Measurements from ENCODE around the gene ZNF682.
A peak's percentile ranks its signal among the peaks of the same experiment; 100 is the strongest.
"Not testable (repeated sequence)": the region's sequence is repeated elsewhere in the genome, so short reads cannot be mapped to it uniquely, and the experiment has no call there.

ZNF682 gene

GRCh38 chr19:20005741-20006140 is 33.6 kb downstream of the ZNF682 start:
- Histone ChIP-seq H3K27me3 (ENCODE audit: control insufficient read depth, insufficient read depth, low read length) (no peaks in the 10 kb centered on the region), H3K4me1 (ENCODE audit: control insufficient read depth, insufficient read depth, low read length) (no peaks in the 10 kb centered on the region), H3K27ac (ENCODE audit: low read length) (no peak overlapping the region), H3K4me3 (ENCODE audit: low read length) (no peak overlapping the region), H3K36me3 (ENCODE audit: control insufficient read depth, insufficient read depth, low read length) (peaks cover 14% of the 10 kb centered on the region), H3K9me3 (ENCODE audit: control insufficient read depth, insufficient read depth, low read length) (peaks cover 8% of the 10 kb centered on the region)
- DNase-seq (ENCODE audit: low read depth, low spot score) = no peak
- WGBS (ENCODE audit: insufficient coverage, insufficient read length) = no CpG with 5 or more reads among the region's 2 CpGs

DNA sequence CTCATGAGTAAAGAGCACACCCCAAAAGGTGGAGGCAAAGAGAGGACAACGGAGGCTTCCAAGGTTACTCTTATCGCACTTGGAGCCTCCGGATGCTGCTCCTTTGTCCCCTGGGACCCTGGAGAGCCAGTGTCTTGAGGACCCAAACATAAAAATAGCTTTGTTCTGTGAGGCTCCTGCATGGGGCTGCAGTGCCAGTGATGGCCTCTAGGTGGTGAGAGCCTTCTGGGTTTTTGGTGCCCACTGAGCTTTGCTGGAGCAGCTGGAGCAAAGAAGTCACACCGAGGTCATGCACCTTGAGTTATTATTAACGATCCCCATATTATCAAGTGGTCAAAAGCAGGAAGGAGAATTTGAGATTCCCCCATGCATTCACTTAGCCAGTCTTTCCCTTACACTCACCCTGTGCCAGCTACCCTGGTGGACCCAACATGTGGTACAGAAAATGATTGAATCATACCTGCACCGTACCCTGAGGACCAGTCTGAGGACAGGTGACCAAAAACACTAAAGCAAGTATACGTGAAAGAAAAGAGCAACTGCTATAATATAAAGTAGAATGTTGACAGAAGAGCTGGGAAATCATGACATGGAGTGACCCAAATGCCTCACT is 41.5 kb downstream of the ZNF682 start:
- WGBS (ENCODE audit: insufficient coverage, insufficient read length) = no CpG with 5 or more reads among the region's 7 CpGs
- H3K27ac ChIP-seq (ENCODE audit: low read length) = no peak overlapping the region
- no peaks in the 10 kb centered on the region for H3K27me3 ChIP-seq (ENCODE audit: control insufficient read depth, insufficient read depth, low read length)
- no peaks in the 10 kb centered on the region for H3K9me3 ChIP-seq (ENCODE audit: control insufficient read depth, insufficient read depth, low read length)
- DNase-seq (ENCODE audit: low read depth, low spot score) = peak; percentile 54
- H3K4me1 ChIP-seq (ENCODE audit: control insufficient read depth, insufficient read depth, low read length) = no peaks in the 10 kb centered on the region
- no peak overlapping the region for H3K4me3 ChIP-seq (ENCODE audit: low read length)
- H3K36me3 ChIP-seq (ENCODE audit: control insufficient read depth, insufficient read depth, low read length) = no peaks in the 10 kb centered on the region

DNA sequence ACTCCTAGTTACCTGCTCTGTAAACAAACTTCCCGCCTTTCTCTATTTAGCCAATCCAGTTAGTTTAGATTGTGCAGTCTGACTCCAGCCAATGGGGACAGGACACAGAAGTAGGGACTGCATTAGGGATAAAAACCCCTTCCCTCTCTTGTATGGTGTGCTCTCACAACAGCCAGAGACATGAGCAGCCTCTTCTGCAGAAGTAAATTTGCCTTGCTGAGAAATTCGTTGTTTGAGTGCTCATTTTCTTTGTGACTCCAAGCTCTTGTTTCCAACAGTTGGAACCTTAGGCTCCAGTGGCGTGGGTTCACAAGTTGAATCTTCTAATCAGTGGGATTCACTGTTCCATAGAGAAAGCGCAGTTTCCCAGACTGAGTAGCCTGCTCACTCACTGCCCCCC is 72.4 kb downstream of the ZNF682 start:
- Histone ChIP-seq H3K27ac (ENCODE audit: low read length) (no peak overlapping the region), H3K4me1 (ENCODE audit: control insufficient read depth, insufficient read depth, low read length) (no peaks in the 10 kb centered on the region)
- no CpG with 5 or more reads among the region's 4 CpGs for WGBS (ENCODE audit: insufficient coverage, insufficient read length)

GRCh38 chr19:19966126-19966525 is 73.2 kb downstream of the ZNF682 start:
- not testable (repeated sequence) for DNase-seq (ENCODE audit: low read depth, low spot score); H3K27ac ChIP-seq (ENCODE audit: low read length); H3K9me3 ChIP-seq (ENCODE audit: control insufficient read depth, insufficient read depth, low read length); H3K4me3 ChIP-seq (ENCODE audit: low read length); H3K27me3 ChIP-seq (ENCODE audit: control insufficient read depth, insufficient read depth, low read length); H3K4me1 ChIP-seq (ENCODE audit: control insufficient read depth, insufficient read depth, low read length); H3K36me3 ChIP-seq (ENCODE audit: control insufficient read depth, insufficient read depth, low read length)
- no CpG with 5 or more reads among the region's 3 CpGs for WGBS (ENCODE audit: insufficient coverage, insufficient read length)

More for the DNA sequence above, 72.4 kb downstream of the ZNF682 start:
- DNase-seq (ENCODE audit: low read depth, low spot score) = no peak
- H3K9me3 ChIP-seq (ENCODE audit: control insufficient read depth, insufficient read depth, low read length) = peaks cover 5% of the 10 kb centered on the region
- no peaks in the 10 kb centered on the region for H3K36me3 ChIP-seq (ENCODE audit: control insufficient read depth, insufficient read depth, low read length)
- H3K27me3 ChIP-seq (ENCODE audit: control insufficient read depth, insufficient read depth, low read length) = no peaks in the 10 kb centered on the region
- no peak overlapping the region for H3K4me3 ChIP-seq (ENCODE audit: low read length)

- no peaks in the 10 kb centered on the region for H3K4me1 ChIP-seq (ENCODE audit: control insufficient read depth, insufficient read depth, low read length)
- peaks cover 5% of the 10 kb centered on the region for H3K9me3 ChIP-seq (ENCODE audit: control insufficient read depth, insufficient read depth, low read length)
- H3K27ac ChIP-seq (ENCODE audit: low read length) = no peak overlapping the region
- no peaks in the 10 kb centered on the region for H3K27me3 ChIP-seq (ENCODE audit: control insufficient read depth, insufficient read depth, low read length)
- no CpG with 5 or more reads among the region's 7 CpGs for WGBS (ENCODE audit: insufficient coverage, insufficient read length)
- no peak for DNase-seq (ENCODE audit: low read depth, low spot score)
- no peaks in the 10 kb centered on the region for H3K36me3 ChIP-seq (ENCODE audit: control insufficient read depth, insufficient read depth, low read length)
- no peak overlapping the region for H3K4me3 ChIP-seq (ENCODE audit: low read length)
These were observed 74.9 kb downstream of the ZNF682 start for GRCh38 chr19:19964416-19964815.

DNA sequence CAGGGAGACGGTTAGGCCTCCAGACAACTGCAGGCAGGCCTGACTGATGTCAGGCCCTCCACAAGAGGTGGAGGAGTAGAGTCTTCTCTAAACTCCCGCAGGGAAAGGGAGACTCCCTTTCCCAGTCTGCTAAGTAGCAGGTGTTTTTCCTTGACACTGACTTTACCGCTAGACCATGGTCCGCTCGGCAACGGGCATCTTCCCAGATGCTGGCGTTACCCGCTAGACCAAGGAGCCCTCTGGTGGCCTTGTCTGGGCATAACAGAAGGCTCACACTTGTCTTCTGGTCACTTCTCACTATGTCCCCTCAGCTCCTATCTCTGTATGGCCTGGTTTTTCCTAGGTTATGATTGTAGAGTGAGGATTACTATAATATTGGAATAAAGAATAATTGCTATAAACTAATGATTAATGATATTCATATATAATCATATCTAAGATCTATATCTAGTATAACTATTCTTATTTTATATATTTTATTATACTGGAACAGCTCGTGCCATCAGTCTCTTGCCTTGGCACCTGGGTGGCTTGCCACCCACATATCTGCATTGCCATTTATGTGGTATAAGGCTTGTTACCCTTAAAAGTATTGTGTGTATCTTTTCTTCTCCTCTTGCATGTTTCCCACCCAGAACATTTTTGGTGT is 80.0 kb downstream of the ZNF682 start:
- not testable (repeated sequence) for H3K36me3 ChIP-seq (ENCODE audit: control insufficient read depth, insufficient read depth, low read length); H3K4me3 ChIP-seq (ENCODE audit: low read length); H3K4me1 ChIP-seq (ENCODE audit: control insufficient read depth, insufficient read depth, low read length); H3K9me3 ChIP-seq (ENCODE audit: control insufficient read depth, insufficient read depth, low read length); H3K27me3 ChIP-seq (ENCODE audit: control insufficient read depth, insufficient read depth, low read length); H3K27ac ChIP-seq (ENCODE audit: low read length)
- WGBS (ENCODE audit: insufficient coverage, insufficient read length) = no CpG with 5 or more reads among the region's 9 CpGs
- DNase-seq (ENCODE audit: low read depth, low spot score) = peak; percentile 54

- H3K4me3 ChIP-seq (ENCODE audit: low read length); H3K27me3 ChIP-seq (ENCODE audit: control insufficient read depth, insufficient read depth, low read length); H3K27ac ChIP-seq (ENCODE audit: low read length); H3K9me3 ChIP-seq (ENCODE audit: control insufficient read depth, insufficient read depth, low read length); DNase-seq (ENCODE audit: low read depth, low spot score); H3K4me1 ChIP-seq (ENCODE audit: control insufficient read depth, insufficient read depth, low read length); H3K36me3 ChIP-seq (ENCODE audit: control insufficient read depth, insufficient read depth, low read length): not testable (repeated sequence)
- WGBS (ENCODE audit: insufficient coverage, insufficient read length) = no CpG with 5 or more reads among the region's 8 CpGs
These were observed 81.5 kb downstream of the ZNF682 start for GRCh38 chr19:19957766-19958165.

DNA sequence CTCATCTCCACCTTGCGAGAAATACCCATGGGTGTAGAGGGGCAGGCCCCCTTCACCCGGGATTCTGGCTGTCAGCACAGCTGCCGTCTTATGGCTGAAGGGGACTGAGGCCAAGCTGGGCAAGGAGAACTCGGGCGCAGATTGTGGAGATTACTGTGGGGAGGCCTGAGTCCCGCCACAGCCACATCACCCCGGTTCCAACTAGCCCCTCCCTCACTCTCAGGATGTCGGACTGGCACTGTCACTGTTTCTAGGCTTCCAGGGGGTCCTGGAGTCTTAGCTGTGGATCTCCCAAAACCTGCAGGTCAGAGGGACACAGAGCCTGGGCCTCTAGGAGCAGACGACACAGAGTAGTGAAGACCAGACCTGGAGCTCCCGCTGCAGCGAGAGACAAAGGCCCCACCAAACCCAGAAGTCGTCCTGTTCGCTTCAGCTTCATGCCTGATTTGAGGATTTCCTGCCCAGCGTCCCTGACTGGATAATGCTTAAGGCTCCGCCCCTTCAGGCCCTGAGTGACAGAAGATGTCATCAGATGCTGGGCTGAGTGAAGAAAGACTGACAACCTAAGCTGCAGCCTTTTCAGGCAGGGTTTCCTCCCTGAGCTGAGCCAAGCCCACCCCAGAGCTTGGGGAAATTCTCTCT is 82.8 kb downstream of the ZNF682 start:
- Histone ChIP-seq H3K4me3 (ENCODE audit: low read length) (peak overlapping the region; percentile 1; the same call in 1 of the 2 replicates), H3K27ac (ENCODE audit: low read length) (no peak overlapping the region), H3K36me3 (ENCODE audit: control insufficient read depth, insufficient read depth, low read length) (no peaks in the 10 kb centered on the region), H3K9me3 (ENCODE audit: control insufficient read depth, insufficient read depth, low read length) (no peaks in the 10 kb centered on the region), H3K27me3 (ENCODE audit: control insufficient read depth, insufficient read depth, low read length) (no peaks in the 10 kb centered on the region), H3K4me1 (ENCODE audit: control insufficient read depth, insufficient read depth, low read length) (no peaks in the 10 kb centered on the region)
- whole genome bisulfite sequencing (ENCODE audit: insufficient coverage, insufficient read length) = no CpG with 5 or more reads among the region's 15 CpGs
- DNase-seq (ENCODE audit: low read depth, low spot score) = peak; percentile 66

DNA sequence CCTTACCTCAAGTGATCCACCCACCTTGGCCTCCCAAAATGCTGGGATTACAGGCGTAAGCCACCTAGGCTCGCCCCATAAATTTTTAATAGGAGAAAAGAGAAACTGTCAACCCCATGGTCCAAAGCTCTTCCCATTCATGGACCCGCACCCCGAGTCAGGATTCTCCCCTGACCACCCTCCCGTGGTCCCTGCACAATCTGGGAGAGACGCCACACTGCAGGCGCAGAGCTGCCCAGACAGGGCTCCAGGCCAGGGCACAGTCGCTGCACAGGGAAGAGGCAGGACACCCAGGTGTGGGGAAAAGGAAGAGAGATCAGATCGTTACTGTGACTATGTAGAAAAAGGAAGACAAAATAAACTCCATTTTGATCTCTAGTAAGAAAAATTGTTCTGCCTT is 84.1 kb downstream of the ZNF682 start:
- Histone ChIP-seq H3K36me3 (ENCODE audit: control insufficient read depth, insufficient read depth, low read length) (no peaks in the 10 kb centered on the region), H3K9me3 (ENCODE audit: control insufficient read depth, insufficient read depth, low read length) (no peaks in the 10 kb centered on the region), H3K27ac (ENCODE audit: low read length) (no peak overlapping the region), H3K4me1 (ENCODE audit: control insufficient read depth, insufficient read depth, low read length) (no peaks in the 10 kb centered on the region), H3K27me3 (ENCODE audit: control insufficient read depth, insufficient read depth, low read length) (no peaks in the 10 kb centered on the region), H3K4me3 (ENCODE audit: low read length) (no peak overlapping the region)
- WGBS (ENCODE audit: insufficient coverage, insufficient read length) = no CpG with 5 or more reads among the region's 9 CpGs
- DNase-seq (ENCODE audit: low read depth, low spot score) = no peak
